ENCODE measurements around the gene RBM23. TPM values are rescaled to one million over a fixed set of nuclear protein-coding genes. Genes with fewer than 3 reads are reported as not detected.

The RBM23 gene
- total RNA-seq, 4 donors from 2014 or later = 48.7 to 127 (median 85.9) TPM

DNA sequence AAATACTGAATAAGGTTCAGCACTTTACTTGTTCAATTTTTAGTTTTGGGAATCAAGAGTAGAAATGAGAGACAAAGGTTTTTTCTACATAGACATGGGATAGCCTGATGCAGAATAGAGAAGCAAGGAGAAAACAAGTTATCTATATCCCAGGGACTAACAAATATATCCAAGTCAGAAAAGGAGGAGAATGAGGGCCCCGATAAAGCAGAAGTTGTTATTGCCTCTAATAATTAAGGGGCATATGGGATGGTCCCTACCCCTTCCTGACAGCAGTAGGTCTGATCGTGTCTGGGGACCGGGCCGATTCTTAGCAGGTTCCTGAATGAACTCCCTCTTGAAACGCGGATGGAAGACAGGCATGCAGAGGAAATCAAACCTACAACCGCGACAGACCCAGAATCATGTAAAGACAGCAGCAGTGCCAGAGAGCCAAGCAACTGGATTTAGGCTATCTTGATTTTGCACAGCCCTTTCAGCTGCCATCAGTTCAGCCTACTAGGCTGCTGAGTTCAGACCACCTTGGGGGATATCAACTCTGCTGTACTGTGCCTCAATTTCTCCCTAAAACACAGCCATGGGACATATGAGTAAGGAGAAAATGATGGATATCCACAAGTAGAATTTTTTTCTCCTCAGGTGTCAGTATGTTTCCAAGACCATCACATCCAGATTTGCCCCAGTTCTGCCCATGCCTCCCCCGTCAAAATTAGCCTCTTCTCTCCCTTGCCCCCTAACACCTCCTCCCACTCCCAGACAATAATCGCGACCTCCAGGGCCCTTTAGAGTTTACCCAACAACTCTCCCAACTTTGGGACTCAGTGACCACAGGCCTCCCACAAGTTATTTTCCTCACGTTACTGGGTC, 9.5 kb upstream of the RBM23 start:
- no peak for DNase-seq (ENCODE audit: low spot score)

GRCh38 chr14:22926316-22926715, 7.4 kb upstream of the RBM23 start:
- TF ChIP-seq, protein P1, sequence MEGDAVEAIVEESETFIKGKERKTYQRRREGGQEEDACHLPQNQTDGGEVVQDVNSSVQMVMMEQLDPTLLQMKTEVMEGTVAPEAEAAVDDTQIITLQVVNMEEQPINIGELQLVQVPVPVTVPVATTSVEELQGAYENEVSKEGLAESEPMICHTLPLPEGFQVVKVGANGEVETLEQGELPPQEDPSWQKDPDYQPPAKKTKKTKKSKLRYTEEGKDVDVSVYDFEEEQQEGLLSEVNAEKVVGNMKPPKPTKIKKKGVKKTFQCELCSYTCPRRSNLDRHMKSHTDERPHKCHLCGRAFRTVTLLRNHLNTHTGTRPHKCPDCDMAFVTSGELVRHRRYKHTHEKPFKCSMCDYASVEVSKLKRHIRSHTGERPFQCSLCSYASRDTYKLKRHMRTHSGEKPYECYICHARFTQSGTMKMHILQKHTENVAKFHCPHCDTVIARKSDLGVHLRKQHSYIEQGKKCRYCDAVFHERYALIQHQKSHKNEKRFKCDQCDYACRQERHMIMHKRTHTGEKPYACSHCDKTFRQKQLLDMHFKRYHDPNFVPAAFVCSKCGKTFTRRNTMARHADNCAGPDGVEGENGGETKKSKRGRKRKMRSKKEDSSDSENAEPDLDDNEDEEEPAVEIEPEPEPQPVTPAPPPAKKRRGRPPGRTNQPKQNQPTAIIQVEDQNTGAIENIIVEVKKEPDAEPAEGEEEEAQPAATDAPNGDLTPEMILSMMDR (IDR thresholded peaks at IDR 0.05) = no peak
- no peak for ATAC-seq (ENCODE audit: low FRiP score)
- no peak for DNase-seq (ENCODE audit: low spot score)

More for the DNA sequence above, 9.5 kb upstream of the RBM23 start:
- no peak for ATAC-seq (ENCODE audit: low FRiP score)
- TF ChIP-seq, protein P1 (IDR thresholded peaks at IDR 0.05) = no peak

DNA sequence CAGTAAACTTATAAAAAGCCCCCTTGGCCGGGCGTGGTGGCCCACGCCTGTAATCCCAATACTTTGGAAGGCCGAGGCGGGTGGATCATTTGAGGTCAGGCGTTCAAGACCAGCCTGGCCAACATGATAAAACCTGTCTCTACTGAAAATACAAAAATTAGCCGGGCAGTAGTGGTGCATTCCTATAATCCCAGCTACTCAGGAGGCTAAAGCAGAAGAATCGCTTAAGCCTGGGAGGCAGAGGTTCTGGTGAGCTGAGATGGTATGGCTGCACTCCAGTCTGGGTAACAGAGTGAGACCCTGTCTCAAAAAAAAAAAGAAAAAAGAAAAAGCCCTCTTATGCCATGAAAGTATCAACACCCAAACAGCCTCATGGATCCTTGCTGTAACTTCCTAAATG, 6.6 kb upstream of the RBM23 start:
- ATAC-seq (ENCODE audit: low FRiP score) = no peak
- DNase-seq (ENCODE audit: low spot score) = no peak
- TF ChIP-seq, protein P1 (IDR thresholded peaks at IDR 0.05) = no peak

- DNase-seq (ENCODE audit: low spot score) (no peak), ATAC-seq (ENCODE audit: low FRiP score) (no peak)
- TF ChIP-seq, protein P1 (IDR thresholded peaks at IDR 0.05) = no peak
These were observed 4.8 kb upstream of the RBM23 start for GRCh38 chr14:22923746-22924145.

- TF ChIP-seq, protein P1 (IDR thresholded peaks at IDR 0.05) = no peak
- no peak for DNase-seq (ENCODE audit: low spot score)
- ATAC-seq (ENCODE audit: low FRiP score) = no peak
These were observed 3.3 kb upstream of the RBM23 start for GRCh38 chr14:22922294-22922693.

- DNase-seq (ENCODE audit: low spot score) (no peak), ATAC-seq (ENCODE audit: low FRiP score) (no peak)
- TF ChIP-seq, protein P1 (IDR thresholded peaks at IDR 0.05) = no peak
These were observed 1.7 kb upstream of the RBM23 start for GRCh38 chr14:22920697-22921096.

DNA sequence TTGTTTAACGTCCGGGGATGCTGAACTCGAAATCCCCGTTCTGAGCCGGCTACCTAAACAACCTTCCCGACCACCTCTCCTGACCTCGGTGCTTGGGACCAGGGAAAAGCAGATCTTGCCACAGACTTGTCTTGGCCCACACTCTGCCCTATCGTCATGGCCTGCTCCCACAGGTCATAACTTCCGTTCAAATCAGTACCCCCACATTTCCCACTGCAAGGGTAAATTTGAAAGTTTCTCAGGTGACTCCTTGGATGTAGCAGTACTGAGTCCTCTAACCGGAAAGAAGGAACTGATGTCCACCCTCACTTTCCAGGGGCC, 612 bp upstream of the RBM23 start:
- TF ChIP-seq, protein P1 (IDR thresholded peaks at IDR 0.05) = no peak
- DNase-seq (ENCODE audit: low spot score) (no peak), ATAC-seq (ENCODE audit: low FRiP score) (peak; percentile 28)
